Endothelial cell of umbilical vein (primary cell): ENCODE results near the gene NLGN1.

Experiments used
- CTCF ChIP-seq, 2 donors: IDR thresholded peaks; 1 replicate in 1 of 2; 2 replicates in 1 of 2; pipeline ENCODE4 v1.5.1; 2011; ENCODE audit warnings: low read length in 2 of 2, mild to moderate bottlenecking in 2 of 2, moderate library complexity in 2 of 2, control low read depth in 1 of 2, inconsistent platforms in 1 of 2, low read depth in 1 of 2; ENCODE audit not compliant: insufficient read depth in 1 of 2; ENCODE audit errors: extremely low read depth in 1 of 2
- EZH2 ChIP-seq: IDR thresholded peaks from 2 replicates; pipeline ENCODE4 v1.6.1; 2012; ENCODE audit warnings: borderline replicate concordance, low read depth, mild to moderate bottlenecking, moderate library complexity, low read length, inconsistent platforms; ENCODE audit not compliant: severe bottlenecking
- FOS ChIP-seq: IDR thresholded peaks from 2 replicates; pipeline ENCODE4 v1.6.1; 2011; ENCODE audit warnings: mild to moderate bottlenecking, low read length, moderate library complexity, borderline replicate concordance; ENCODE audit not compliant: insufficient read depth
- GATA2 ChIP-seq: IDR thresholded peaks from 2 replicates; pipeline ENCODE4 v1.7.0; 2011; ENCODE audit warnings: low read depth, mild to moderate bottlenecking, moderate library complexity, mixed read lengths, low read length; ENCODE audit not compliant: insufficient read length, insufficient read depth
- JUN ChIP-seq: IDR thresholded peaks from 2 replicates; pipeline ENCODE4 v1.6.1; 2011; ENCODE audit warnings: borderline replicate concordance, low read depth; ENCODE audit not compliant: insufficient read length, insufficient read depth
- MAX ChIP-seq: IDR thresholded peaks from 2 replicates; pipeline ENCODE4 v1.6.1; 2011; ENCODE audit not compliant: insufficient read depth, insufficient read length
- MYC ChIP-seq: IDR thresholded peaks from one replicate; pipeline ENCODE4 v1.6.1; 2011; ENCODE audit warnings: mild to moderate bottlenecking, low read depth, low read length
- POLR2A ChIP-seq: IDR thresholded peaks from 2 replicates; pipeline ENCODE4 v1.6.1; 2012; ENCODE audit warnings: low read depth, mild to moderate bottlenecking, control low read depth, low read length
- POLR2AphosphoS5 ChIP-seq: IDR thresholded peaks from 2 replicates; pipeline ENCODE4 v1.6.1; 2012; ENCODE audit warnings: low read depth, mild to moderate bottlenecking, control low read depth, low read length, moderate library complexity; ENCODE audit not compliant: insufficient read depth

GRCh38 chr3:173943264-173943663 lies 545.7 kb downstream of the NLGN1 start:
- TF ChIP-seq CTCF (IDR thresholded peaks at IDR 0.05; ENCODE audit: extremely low read depth in 1 of 2, insufficient read depth in 1 of 2, low read depth in 1 of 2, low read length in 2 of 2) (no peak), MAX (no peak), POLR2AphosphoS5 (no peak), FOS (no peak), EZH2 (no peak), POLR2A (no peak), GATA2 (no peak), JUN (no peak), MYC (no peak)
